Caki2 (cell line): ENCODE data around the gene STAP2. TPM values are rescaled to one million over a fixed set of nuclear protein-coding genes. Genes with fewer than 3 reads are reported as not detected.

Source experiments
- DNase-seq: peaks from one replicate; pipeline ENCODE4 v3.0.0-alpha.2; 2015; ENCODE audit warnings: low read depth
- in situ Hi-C: cut with HindIII; loops from 2 replicates; pipeline ENCODE4 v1.10.0; 2016; ENCODE audit warnings: low sequenced_read_pairs, low pct_unique_long_range_greater_than_20kb, mixed read lengths
- total RNA-seq: library from RNA; depleted of rRNA; stranded (reverse); fragments of >200 nt; shearing (Covaris generic); gene quantifications from 2 replicates; pipeline ENCODE4 v1.2.3, GENCODE V29; 2014; ENCODE audit warnings: low replicate concordance

The STAP2 gene
- total RNA-seq, 1 experiment from 2014 or later: 25.1 TPM

GRCh38 chr19:4372165-4373012 is 33.8 kb upstream of the STAP2 start:
- DNase-seq: no peak
- in situ Hi-C loops: no loop called here

- in situ Hi-C loops: no loop called here
- no peak for DNase-seq
Measured at GRCh38 chr19:4371247-4372164, 32.9 kb upstream of the STAP2 start.

- in situ Hi-C loops: no loop called here
- DNase-seq: no peak
Measured at GRCh38 chr19:4370418-4371041, 31.9 kb upstream of the STAP2 start.

DNA sequence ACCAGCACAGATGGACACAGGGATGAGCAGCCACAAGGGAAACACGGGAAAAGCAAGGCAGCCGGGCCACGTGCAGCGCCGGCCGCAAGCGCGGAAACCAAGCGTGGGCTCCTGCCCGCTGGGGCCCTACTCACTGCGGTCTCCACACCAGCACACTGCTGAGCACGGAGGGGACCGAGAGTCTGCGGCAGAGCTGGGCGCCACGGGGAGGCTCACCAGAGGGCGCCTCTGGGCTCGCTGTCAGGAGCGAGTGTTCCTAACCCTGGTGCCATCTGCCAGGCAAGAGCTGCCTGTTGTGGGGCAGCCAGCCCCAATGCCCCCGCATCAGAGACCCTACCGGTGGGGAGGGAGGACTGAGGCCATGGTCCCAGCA is 31.2 kb upstream of the STAP2 start:
- DNase-seq: no peak
- in situ Hi-C loops: no loop called here

- DNase-seq: peak; percentile 77
- in situ Hi-C loops: no loop called here
Measured at GRCh38 chr19:4369109-4369887, 30.7 kb upstream of the STAP2 start.

DNA sequence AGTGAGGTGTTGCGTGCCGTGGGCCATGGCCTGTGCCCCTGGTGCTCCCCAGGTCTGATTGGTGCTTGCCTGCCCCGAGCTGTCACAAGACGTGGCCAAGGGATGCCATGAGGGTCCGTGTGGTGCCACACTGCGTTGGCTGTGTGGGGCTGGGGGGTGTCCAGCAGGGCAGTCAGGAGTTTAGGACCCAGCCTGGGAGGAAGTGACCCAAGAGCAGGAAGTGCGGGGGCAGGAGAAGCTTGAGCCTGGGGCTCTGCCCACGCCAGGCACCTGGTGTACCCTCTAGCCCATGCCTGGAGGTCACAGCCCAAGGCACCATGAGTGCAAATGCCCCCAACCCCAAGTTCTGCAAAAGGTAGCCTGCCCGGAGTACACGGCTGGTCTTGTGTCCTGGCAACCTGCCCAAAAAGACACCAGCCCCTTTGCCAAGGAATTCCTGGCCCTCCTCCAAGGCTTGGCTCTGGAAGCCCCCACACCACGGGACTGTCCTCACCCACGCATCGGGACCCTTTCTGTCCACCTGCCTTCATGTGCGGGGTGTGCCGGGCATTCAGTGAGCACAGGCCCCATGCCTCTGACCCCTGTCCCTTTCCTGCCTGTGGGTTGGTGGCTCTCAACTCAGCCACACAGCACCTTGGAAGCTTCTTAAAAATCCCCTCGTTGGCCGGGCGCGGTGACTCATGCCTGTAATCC is 29.6 kb upstream of the STAP2 start:
- DNase-seq: no peak

DNA sequence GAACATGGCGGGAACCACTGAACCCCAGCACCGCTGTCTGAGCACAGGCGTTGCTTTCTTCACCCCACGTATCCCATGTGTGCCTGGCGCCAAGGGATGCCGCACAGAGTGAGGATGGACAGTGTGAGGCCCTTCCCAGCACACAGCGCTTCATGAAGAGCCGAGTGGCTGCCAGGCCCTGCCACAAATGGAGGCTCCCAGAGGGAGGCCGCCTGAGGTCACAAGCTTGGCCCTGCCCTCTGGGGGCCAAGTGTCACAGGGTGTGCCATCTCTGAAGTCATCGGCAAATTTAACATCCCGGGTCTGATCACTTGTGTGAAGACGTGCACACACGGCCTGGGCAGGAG is 29.1 kb upstream of the STAP2 start:
- in situ Hi-C loops: no loop called here
- no peak for DNase-seq

More for the DNA sequence above, 29.6 kb upstream of the STAP2 start:
- in situ Hi-C loops: no loop called here

GRCh38 chr19:4367336-4367723 is 28.7 kb upstream of the STAP2 start:
- in situ Hi-C loops: no loop called here
- no peak for DNase-seq

DNA sequence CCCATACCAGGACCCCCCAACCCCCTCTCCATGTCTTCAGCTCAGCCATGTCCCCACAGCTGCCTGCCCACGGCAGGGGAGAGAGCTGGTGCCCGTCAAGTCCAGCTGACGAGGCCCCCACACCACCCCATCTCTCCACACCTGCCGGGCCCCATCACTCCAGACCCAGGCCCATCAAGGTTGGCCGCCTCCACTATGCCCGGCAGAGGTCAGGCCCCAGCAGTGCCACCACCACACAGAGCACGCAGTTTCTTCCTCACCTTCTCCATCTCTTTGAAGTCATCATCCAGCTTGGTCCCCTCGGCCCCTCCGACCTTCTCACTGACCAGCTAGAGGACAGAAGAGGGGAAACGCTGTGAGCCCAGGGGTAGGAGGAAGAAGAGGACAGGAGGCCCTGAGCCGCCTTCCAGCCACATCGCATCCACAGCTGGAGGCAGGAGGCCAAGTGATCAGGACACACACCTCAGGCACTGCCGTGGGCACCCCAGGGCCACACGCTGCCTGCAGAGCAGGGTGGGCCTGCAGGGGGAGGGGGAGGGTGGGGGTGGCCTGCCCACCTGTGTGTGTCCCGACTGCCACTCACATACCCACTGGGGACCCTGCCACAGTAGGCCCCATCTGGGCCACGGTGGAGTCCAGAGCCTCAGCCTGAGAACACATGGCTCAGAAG is 28.2 kb upstream of the STAP2 start:
- in situ Hi-C loops: no loop called here
- DNase-seq: no peak

DNA sequence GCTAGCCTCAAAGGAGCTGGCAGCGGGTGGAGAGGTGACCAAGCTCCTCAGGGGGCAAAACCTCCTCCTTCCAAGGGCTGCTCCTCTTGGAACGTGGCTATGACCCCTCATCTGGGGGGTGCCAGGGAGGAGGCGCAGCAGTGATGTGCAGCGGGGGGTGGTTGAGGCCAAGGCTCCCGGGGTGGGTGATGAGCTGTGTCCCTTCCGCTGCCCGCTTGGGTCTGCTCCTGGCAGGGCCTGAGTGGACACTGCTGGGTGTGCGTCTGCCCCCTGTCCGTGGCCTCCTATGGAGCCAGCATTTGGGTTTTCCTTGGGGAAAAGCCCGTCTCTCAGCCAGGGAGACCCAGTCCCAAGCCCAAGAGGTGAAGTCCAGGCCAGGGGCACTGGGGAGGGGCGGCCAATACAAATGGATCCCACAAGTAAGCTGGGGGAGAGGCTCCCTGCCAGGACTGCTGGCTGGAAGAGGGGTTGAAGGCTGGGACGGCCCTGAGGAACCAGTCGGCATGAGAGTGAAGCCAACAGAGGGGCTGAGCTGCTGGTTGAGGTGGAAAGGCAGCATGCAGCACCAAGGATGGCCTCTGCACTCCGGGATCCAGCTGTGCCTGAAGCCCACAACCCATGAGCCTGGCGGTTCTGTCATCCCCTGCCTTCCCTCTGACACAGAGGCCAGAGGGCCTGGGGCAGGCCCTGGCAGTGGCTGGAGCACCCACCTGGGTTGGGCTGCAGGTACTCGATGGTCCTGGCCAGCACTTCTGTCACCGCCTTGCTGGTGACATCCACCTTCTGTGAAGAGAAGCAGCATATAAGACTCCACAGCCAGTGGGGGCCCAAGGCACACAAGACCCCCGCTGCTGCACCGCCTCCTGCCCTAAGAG is 27.4 kb upstream of the STAP2 start:
- DNase-seq: no peak
- in situ Hi-C loops: no loop called here

- in situ Hi-C loops: no loop called here
- no peak for DNase-seq
Measured at GRCh38 chr19:4365341-4365740, 26.7 kb upstream of the STAP2 start.

GRCh38 chr19:4363571-4364304 is 25.1 kb upstream of the STAP2 start:
- in situ Hi-C loops: no loop called here
- no peak for DNase-seq

DNA sequence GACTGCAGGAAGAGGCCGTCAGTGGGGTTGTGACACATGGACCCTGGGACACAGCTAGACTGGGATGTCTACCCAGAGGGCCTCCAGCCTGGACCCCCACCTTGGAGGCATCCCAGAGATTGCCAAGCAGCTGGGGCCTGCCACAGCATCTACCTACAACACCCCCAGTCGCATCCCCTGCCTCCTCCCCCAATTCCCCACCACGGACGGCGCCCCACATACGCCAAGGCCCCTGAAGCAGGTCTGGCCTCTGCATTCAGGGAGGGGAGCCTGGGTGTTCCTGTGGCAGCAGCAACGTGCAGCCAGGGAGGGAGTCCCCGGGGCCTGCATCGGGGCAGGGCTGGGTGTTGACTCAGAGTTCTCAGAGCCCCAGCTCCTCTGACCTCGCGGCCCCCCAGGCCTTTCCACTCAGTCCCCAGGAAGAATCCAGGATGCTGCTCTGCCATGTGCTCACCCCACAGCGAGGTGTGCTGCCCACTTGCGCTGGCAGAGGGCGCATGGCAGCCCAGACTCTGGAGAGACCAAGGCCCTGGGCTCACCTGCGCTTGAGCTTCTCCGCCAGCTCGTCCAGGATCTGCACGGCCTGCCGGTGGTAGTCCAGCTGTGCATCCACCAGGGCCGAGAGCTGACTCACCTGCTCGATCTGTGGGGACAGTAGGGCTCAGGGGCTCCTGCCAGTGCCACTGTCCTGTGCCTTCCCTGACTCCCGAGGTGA is 24.4 kb upstream of the STAP2 start:
- in situ Hi-C loops: no loop called here
- no peak for DNase-seq

DNA sequence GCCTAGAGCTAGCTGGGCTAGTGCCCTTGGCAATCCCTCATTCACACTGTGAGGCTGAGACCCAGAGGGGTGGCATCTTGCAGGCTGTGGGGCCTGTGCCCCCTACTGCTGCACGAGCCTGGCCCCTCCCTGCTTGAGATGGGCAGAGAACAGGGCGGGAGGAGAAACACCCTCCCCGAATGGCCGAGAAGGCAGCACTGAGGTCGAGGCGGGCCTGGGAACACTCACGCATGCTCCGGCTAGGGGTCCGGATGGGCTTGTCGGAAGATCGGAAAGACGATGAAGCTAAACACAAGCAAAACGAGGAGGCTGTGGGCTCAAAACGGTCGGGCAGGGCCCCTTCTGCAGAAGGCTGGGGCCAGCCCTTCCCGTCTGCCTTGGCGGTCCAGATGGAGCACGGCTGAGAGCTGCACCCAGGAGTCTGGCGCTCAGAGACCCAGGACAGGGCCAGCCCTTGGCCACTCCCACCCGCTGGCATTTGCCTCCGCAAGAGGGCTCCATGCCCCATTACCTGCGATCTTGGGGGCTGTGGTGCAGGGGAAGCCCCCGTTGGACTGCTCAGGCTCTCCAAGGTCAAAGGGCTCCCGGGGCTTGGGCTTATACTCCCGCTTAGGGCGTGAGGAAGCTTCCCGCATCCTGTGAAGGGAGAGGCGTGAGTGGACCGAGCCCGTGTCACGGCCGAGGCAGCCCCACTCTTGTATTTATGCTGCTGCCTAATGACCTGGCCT is 23.6 kb upstream of the STAP2 start:
- in situ Hi-C loops: no loop called here
- DNase-seq: no peak
